Heart left ventricle (tissue), 16 donors: ENCODE results near the gene PXMP4. TPM values are rescaled to one million over a fixed set of nuclear protein-coding genes. Genes with fewer than 3 reads are reported as not detected.

Experiments used
- ATAC-seq, 4 donors: fragments of 200-7000 bp; cut with Tn5 transposase; one replicate each; pipeline ENCODE4 v1.9.1; 2020 to 2022; ENCODE audit warnings: moderate library complexity in 4 of 4, mild to moderate bottlenecking in 3 of 4, moderate number of reproducible peaks in 1 of 4
- DNase-seq, 5 donors: peaks; one replicate each; pipeline ENCODE4 v3.0.0-alpha.2; 2020
- H3K27ac ChIP-seq, 12 donors: fragments of 200-600 bp; sonication (generic) in 4 of 12; one replicate each; pipeline versions ENCODE4 v1.5.0 to v1.8.0; 2016 to 2022; ENCODE audit warnings: mild to moderate bottlenecking in 2 of 12
- H3K27me3 ChIP-seq, 9 donors: fragments of 200-600 bp; sonication (generic) in 2 of 9; one replicate each; pipeline versions ENCODE4 v1.5.1 to v1.8.0; 2016 to 2022; ENCODE audit warnings: mild to moderate bottlenecking in 3 of 9
- H3K36me3 ChIP-seq, 9 donors: fragments of 200-600 bp; sonication (generic) in 2 of 9; one replicate each; pipeline versions ENCODE4 v1.5.0 to v1.8.0; 2018 to 2022; ENCODE audit warnings: mild to moderate bottlenecking in 2 of 9
- H3K4me1 ChIP-seq, 12 donors: fragments of 200-600 bp; sonication (generic) in 4 of 12; one replicate each; pipeline versions ENCODE4 v1.5.0 to v1.8.0; 2016 to 2022; ENCODE audit warnings: mild to moderate bottlenecking in 3 of 12
- H3K4me3 ChIP-seq, 12 donors: fragments of 200-600 bp; sonication (generic) in 4 of 12; one replicate each; pipeline versions ENCODE4 v1.5.0 to v1.8.0; 2017 to 2022; ENCODE audit warnings: mild to moderate bottlenecking in 9 of 12, moderate library complexity in 4 of 12
- H3K9me3 ChIP-seq, 12 donors: fragments of 200-600 bp; sonication (generic) in 4 of 12; one replicate each; pipeline versions ENCODE4 v1.5.0 to v1.8.0; 2016 to 2022; ENCODE audit warnings: mild to moderate bottlenecking in 1 of 12
- POLR2A ChIP-seq, 2 donors: fragments of 450-650 bp; IDR thresholded peaks; one replicate each; pipeline ENCODE4 v1.6.1; 2017; ENCODE audit warnings: antibody characterized with exemption in 2 of 2, mild to moderate bottlenecking in 2 of 2, moderate library complexity in 2 of 2
- WGBS, 4 donors: extraction: QIAGEN DNeasy Blood & Tissue Kit in 2 of 4; methylation state at CpG; one replicate each; pipeline versions ENCODE4 v1.1.5 to v1.1.7; 2013 to 2018; 5-methylcytosine and 5-hydroxymethylcytosine counted together
- intact Hi-C, 10 donors: fragments of 100-400 bp; cut with DNase I; formaldehyde crosslinking; loops; one replicate each; pipeline versions ENCODE4 v1.11.1 to v1.14.2; 2022
- polyA plus RNA-seq, 2 donors: library from polyadenylated mRNA; stranded (reverse); fragments of 200-250 nt; gene quantifications; one replicate each; pipeline ENCODE4 v1.2.3, GENCODE V29; 2013
- total RNA-seq, 9 donors: library from RNA; depleted of rRNA in 2 of 9; stranded (reverse); fragments of >200 nt in 2 of 9; fragmentation: NEBNext Ultra II Directional in 3 of 9; extraction: Animal tissue kit (Norgen Biotek cat#: 25700) in 3 of 9; gene quantifications; one replicate each; pipeline versions ENCODE4 v1.1.0 to v1.2.4, GENCODE V29; 2016 to 2023
- TF ChIP-seq, protein P1 (sequence below), 12 donors: fragments of 200-600 bp; sonication (generic) in 4 of 12; IDR thresholded peaks; one replicate each; pipeline versions ENCODE4 v1.5.0 to v1.8.0; 2018 to 2022; ENCODE audit warnings: antibody characterized with exemption in 12 of 12, mild to moderate bottlenecking in 5 of 12
- donor health status: ischemic (EF 13 %, LVEDD 7.1; RV severe dilation, severe dysfunction).
- donor health status: healthy with polysubstance abuse.
- donor health status: DM: no; HTN: yes; CAD: no.
- donor health status: DM: no; HTN: no; CAD: no.
- donor health status: ischemic (EF 25% LVEDD 6.9; RV normal size, moderate dysfunction).
- donor health status: ischemic (EF 25% LVEDD 5.7; RV mildly dilated, moderate dysfunction).
- donor health status: healthy.
- donor health status: DM: yes; HTN: yes; CAD: no.
- donor health status: ischemic (EF 35%, LVEDD 5.7; RV mildly dilated, moderate dysfunction).
- donor health status: nonischemic (EF 11% LVEDD 7.7; RV severe dilation, severe dysfunction).
- donor health status: DM: yes; HTN: yes; CAD: no.
- donor health status: PGD.
- donor health status: ischemic (EF 29% LVEDD 5.4; RV normal size, mild dysfunction).
- donor health status: nonischemic (EF 23%, LVEDD 6.1; RV moderate dilation, normal function).

The PXMP4 gene
- total and polyA plus RNA-seq, 11 donors = 5.0 to 13.0 (median 10.2) TPM

DNA sequence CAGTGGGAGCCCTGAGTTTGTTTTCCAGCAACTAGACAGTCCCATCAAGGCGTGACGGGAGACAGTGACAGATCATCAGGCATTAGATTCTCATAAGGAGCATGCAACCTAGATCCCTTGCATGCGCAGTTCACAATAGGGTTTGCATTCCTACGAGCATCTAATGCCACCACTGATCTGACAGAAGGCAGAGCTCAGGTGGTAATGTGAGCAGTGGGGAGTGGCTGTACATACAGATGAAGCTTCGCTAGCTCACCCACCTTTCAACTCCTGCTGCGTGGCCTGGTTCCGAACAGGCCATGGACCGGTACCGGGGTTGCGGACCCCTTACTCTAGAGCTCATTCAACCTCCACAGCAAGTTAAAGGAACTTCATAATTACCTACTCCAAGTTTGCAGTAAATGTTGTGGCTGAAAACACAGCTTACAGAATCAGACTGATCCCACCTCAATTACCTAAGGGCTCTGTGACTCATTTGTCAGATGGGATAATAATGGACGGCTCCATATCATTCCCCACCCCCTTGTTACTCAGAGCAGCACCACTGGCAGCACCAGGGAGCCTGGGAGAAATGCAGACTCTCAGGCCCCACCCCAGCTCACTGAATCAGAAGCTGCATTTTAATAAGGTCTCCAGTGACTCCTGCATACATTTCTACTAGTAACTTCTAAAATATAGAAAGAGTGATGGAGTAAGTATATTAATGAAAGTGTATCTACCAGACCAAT lies 15.7 kb downstream of the PXMP4 start:
- no peak for DNase-seq
- H3K9me3 ChIP-seq = no peaks in the 10 kb centered on the region
- ATAC-seq = no peak
- H3K4me1 ChIP-seq = peaks cover 0 to 9% (median 0%) of the 10 kb centered on the region in 12 donors
- 93 to 98% (median 95%) methylated on average over 11 of the region's 11 CpGs for WGBS, 4 donors
- H3K27me3 ChIP-seq = no peaks in the 10 kb centered on the region
- no peak for TF ChIP-seq POLR2A (IDR thresholded peaks at IDR 0.05)
- TF ChIP-seq, protein P1, sequence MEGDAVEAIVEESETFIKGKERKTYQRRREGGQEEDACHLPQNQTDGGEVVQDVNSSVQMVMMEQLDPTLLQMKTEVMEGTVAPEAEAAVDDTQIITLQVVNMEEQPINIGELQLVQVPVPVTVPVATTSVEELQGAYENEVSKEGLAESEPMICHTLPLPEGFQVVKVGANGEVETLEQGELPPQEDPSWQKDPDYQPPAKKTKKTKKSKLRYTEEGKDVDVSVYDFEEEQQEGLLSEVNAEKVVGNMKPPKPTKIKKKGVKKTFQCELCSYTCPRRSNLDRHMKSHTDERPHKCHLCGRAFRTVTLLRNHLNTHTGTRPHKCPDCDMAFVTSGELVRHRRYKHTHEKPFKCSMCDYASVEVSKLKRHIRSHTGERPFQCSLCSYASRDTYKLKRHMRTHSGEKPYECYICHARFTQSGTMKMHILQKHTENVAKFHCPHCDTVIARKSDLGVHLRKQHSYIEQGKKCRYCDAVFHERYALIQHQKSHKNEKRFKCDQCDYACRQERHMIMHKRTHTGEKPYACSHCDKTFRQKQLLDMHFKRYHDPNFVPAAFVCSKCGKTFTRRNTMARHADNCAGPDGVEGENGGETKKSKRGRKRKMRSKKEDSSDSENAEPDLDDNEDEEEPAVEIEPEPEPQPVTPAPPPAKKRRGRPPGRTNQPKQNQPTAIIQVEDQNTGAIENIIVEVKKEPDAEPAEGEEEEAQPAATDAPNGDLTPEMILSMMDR (IDR thresholded peaks at IDR 0.05) = no peak
- H3K36me3 ChIP-seq = peaks cover 0 to 29% (median 21%) of the 10 kb centered on the region in 9 donors
- H3K4me3 ChIP-seq = no peak overlapping the region
- H3K27ac ChIP-seq = no peak overlapping the region
- intact Hi-C loops = no loop called here

DNA sequence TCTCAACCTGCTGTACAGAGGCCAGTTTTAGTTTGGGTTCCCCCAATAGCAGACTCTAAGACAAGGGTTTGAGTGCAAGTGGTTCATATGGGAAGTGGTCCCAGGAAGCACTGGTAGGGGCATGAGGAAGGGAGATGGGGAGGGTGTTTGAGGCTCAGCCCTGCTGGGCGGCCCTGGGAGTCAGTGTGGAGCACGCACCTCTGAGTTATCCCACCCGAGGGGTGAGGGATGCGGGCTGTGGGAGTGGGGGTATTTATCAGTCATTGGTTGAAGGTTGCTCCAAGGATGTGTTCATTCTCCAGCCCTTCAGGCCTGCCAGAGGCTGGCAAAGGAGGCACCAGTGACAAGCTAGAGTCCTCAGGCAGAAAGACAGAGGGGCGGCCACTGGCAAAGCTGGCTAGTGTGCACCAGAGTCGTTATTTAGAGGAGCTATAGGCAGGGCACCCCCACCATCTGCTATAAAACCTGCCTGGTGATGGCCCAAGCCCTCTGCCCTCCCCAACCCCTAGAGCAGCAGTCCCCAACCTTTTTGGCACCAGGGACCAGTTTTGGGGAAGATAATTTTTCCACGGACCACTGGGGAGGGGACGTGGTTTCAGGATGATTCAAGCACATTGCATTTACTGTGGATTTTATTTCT lies 16.5 kb downstream of the PXMP4 start:
- Histone ChIP-seq H3K36me3 (peaks cover 0 to 29% (median 21%) of the 10 kb centered on the region in 9 donors), H3K4me1 (peaks cover 0 to 9% (median 0%) of the 10 kb centered on the region in 12 donors), H3K27ac (no peak overlapping the region), H3K27me3 (no peaks in the 10 kb centered on the region), H3K9me3 (no peaks in the 10 kb centered on the region), H3K4me3 (no peak overlapping the region)
- WGBS, 4 donors = 91 to 96% (median 95%) methylated on average over 8 of the region's 8 CpGs
- ATAC-seq (peak in 2 of 4 donors; percentile 12 to 49), DNase-seq (no peak)
- intact Hi-C loops = no loop called here
- TF ChIP-seq POLR2A (IDR thresholded peaks at IDR 0.05) = no peak
- TF ChIP-seq, protein P1 (IDR thresholded peaks at IDR 0.05) = no peak

DNA sequence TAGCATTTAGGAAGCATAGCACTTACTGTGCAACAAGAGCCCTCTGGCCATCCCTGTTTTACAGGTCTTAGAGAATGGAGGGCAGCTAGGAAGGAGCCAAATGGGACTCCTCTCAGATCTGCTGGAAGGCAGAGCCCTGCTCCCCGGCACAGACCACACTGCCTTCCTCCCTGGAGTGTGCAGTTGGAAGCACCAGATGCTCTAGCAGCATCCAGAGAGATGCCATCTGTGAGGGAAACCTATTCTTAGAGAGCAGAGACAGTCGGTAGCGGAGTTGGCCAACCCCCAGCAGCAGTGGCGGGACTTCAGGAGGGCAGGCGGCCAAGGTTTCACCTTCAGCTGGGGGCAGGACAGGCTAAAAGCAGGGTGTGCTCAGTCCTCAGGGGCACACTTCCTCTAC lies 17.2 kb downstream of the PXMP4 start:
- Histone ChIP-seq H3K4me1 (peaks cover 0 to 9% (median 0%) of the 10 kb centered on the region in 12 donors), H3K27me3 (no peaks in the 10 kb centered on the region), H3K36me3 (peaks cover 0 to 26% (median 17%) of the 10 kb centered on the region in 9 donors), H3K27ac (no peak overlapping the region), H3K9me3 (no peaks in the 10 kb centered on the region), H3K4me3 (no peak overlapping the region)
- DNase-seq = peak; percentile 66 to 75 (median 72)
- intact Hi-C loops = no loop called here
- 29 to 50% (median 42%) methylated on average over 5 of the region's 5 CpGs for WGBS, 4 donors
- ATAC-seq = peak; percentile 86 to 96 (median 94)
- TF ChIP-seq, protein P1 (IDR thresholded peaks at IDR 0.05) = no peak
- no peak for TF ChIP-seq POLR2A (IDR thresholded peaks at IDR 0.05)
